Activated CD8-positive, alpha-beta memory T cell treated with anti-CD3 and anti-CD28 coated beads, Interleukin-2, amount 50 U/mL, for 24 hours (primary cell): ENCODE data around the gene DPF1.

ENCODE experiments used
- DNase-seq: peaks from one replicate; pipeline ENCODE4 v3.0.0-alpha.2; 2020; ENCODE audit errors: extremely low read depth

The DPF1 gene

GRCh38 chr19:38221421-38221820 is 2.6 kb downstream of the DPF1 start:
- DNase-seq = no peak

GRCh38 chr19:38219221-38219620 is 4.8 kb downstream of the DPF1 start:
- no peak for DNase-seq

GRCh38 chr19:38218204-38218603 is 5.8 kb downstream of the DPF1 start:
- DNase-seq = no peak

GRCh38 chr19:38216785-38217641 is 7.0 kb downstream of the DPF1 start:
- DNase-seq = no peak

GRCh38 chr19:38213911-38214625 is 10.0 kb downstream of the DPF1 start:
- DNase-seq = peak; percentile 39

- no peak for DNase-seq
These were observed 10.6 kb downstream of the DPF1 start for GRCh38 chr19:38213469-38213868.

- DNase-seq = no peak
These were observed 12.3 kb downstream of the DPF1 start for GRCh38 chr19:38211766-38212165.

GRCh38 chr19:38211151-38211591 is 12.9 kb downstream of the DPF1 start:
- no peak for DNase-seq

- DNase-seq = no peak
These were observed 13.5 kb downstream of the DPF1 start for GRCh38 chr19:38210458-38210987.

- DNase-seq = no peak
These were observed 14.2 kb downstream of the DPF1 start for GRCh38 chr19:38209671-38210457.

- DNase-seq = no peak
These were observed 14.9 kb downstream of the DPF1 start for GRCh38 chr19:38209152-38209551.

- no peak for DNase-seq
These were observed 15.5 kb downstream of the DPF1 start for GRCh38 chr19:38208571-38208970.

- DNase-seq = no peak
These were observed 16.5 kb downstream of the DPF1 start for GRCh38 chr19:38207543-38207942.

GRCh38 chr19:38206928-38207327 is 17.1 kb downstream of the DPF1 start:
- no peak for DNase-seq

GRCh38 chr19:38206006-38206745 is 17.8 kb downstream of the DPF1 start:
- DNase-seq = no peak

GRCh38 chr19:38204728-38205127 is 19.3 kb downstream of the DPF1 start:
- DNase-seq = no peak

- no peak for DNase-seq
These were observed 19.9 kb downstream of the DPF1 start for GRCh38 chr19:38204096-38204495.

GRCh38 chr19:38203197-38203596 is 20.8 kb downstream of the DPF1 start:
- DNase-seq = no peak

- no peak for DNase-seq
These were observed 21.5 kb downstream of the DPF1 start for GRCh38 chr19:38202504-38202903.

- DNase-seq = no peak
These were observed 22.3 kb downstream of the DPF1 start for GRCh38 chr19:38201731-38202130.

- DNase-seq = no peak
These were observed 24.7 kb downstream of the DPF1 start for GRCh38 chr19:38199340-38199739.
